ENCODE measurements around the gene ZNF526. TPM values are rescaled to one million over a fixed set of nuclear protein-coding genes. Genes with fewer than 3 reads are reported as not detected.

Gene ZNF526
- total RNA-seq, 4 donors from 2014 or later = 3.9 to 9.8 (median 5.8) TPM

GRCh38 chr19:42234364-42234763 lies 14.3 kb downstream of the ZNF526 start:
- TF ChIP-seq CTCF (IDR thresholded peaks at IDR 0.05; ENCODE audit: low read depth) = no peak

DNA sequence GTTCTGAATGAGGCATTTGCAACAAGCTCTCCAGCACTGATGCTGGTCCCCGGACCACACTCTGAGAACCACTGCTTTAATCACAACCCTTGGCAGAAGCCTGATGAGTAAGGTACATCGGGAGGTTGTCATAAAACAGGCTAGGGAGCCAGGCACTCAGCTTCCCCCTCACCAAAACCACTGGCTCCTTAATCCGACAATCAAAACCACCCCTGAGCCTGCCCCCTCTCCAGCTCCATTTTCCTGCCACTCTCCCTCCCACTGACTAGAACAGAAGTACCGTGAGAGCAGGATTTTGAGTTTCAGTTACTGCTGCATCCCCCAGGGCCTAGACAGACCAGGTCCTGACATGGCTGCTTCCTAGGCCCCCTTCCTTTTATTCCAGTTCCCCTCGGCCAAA lies 15.1 kb downstream of the ZNF526 start:
- TF ChIP-seq CTCF (IDR thresholded peaks at IDR 0.05; ENCODE audit: low read depth) = no peak

DNA sequence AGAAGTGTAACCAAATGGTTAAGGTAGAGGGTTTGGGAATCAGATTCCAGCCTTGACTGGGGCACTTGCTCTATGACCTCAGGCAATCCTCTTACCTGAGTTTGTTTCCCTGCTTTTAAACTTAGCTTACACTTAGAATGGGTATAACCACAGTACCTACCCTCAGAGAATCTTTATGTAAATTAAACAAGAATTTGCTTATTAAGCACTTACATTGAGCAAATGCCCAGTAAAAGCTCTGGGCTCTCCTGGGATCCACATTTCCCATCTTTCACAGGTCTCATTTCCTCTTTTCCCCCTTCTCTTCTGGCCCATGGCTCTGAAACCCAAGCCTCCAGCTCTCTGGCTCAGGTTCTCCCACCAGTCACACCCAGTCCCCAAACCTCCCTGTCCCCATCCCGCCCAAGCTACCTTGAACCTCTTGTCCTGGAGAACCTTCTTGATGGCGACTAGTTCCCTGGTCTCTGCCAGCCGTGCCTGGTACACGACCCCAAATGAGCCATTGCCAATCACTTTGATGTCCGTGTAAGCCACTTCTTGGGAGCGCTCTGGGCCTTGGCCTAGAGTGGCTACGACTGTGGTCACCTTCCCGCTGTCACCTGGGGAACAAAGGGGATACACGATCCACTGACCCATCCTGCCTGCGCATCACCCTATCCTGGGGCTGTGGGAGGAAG lies 19.6 kb downstream of the ZNF526 start:
- no peak for TF ChIP-seq CTCF (IDR thresholded peaks at IDR 0.05; ENCODE audit: low read depth)

- TF ChIP-seq CTCF (IDR thresholded peaks at IDR 0.05; ENCODE audit: low read depth) = no peak
Observed at GRCh38 chr19:42241279-42241678, 21.2 kb downstream of the ZNF526 start.

- no peak for TF ChIP-seq CTCF (IDR thresholded peaks at IDR 0.05; ENCODE audit: low read depth)
Observed at GRCh38 chr19:42242069-42242511, 22.0 kb downstream of the ZNF526 start.

DNA sequence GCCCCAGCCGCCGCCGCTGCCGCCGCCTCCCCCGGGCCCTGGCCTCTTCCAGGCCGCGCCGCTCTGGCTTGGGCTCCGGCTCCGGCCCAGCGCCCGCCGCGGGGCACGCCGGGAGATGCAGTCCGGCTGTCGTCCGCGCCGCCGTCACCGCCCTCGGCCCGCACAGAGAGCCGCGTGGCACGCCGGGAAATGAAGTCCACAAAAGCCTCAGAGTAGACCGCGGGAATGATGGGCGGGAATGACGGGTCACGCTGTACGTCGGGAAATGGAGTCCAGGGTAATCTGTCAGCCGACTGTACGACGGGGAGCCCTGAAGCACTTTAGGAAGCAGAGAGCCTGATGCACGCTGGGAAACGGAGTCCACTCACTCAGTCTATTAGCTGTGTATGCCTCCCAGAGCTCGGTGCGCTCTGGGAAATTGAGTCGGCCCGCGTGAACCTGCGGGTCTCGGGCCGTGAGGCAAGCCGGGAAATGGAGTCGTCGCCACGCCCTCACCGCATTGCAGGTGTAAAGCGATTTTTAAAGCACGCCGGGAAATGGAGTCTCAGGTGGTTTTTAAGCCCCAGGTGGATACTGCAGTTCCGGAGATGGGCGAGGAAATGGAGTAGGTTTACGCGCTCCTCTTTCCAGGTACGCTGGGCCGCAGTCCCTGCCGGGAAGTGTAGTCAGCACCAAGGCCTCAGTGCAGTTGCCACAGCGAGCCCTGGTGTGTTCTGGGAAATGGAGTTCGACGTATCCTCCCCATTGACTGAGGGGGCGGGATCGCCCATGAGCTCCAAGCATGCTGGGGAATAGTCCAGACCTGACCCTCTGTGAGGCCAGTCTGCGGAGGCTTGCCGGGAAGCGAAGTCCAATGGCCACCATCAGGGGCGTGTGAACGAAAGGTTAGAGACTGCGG lies 22.6 kb downstream of the ZNF526 start, which contains the start of gene GSK3A:
GSK3A (minus strand) TSS at position 91 of the 898 bp plus-strand sequence. CDS start 137 bp downstream, outside the sequence.
- no peak for TF ChIP-seq CTCF (IDR thresholded peaks at IDR 0.05; ENCODE audit: low read depth)

Measured in subcutaneous adipose tissue (tissue), 4 donors.